Measurements from ENCODE around the gene ZFP14.

The ZFP14 gene

DNA sequence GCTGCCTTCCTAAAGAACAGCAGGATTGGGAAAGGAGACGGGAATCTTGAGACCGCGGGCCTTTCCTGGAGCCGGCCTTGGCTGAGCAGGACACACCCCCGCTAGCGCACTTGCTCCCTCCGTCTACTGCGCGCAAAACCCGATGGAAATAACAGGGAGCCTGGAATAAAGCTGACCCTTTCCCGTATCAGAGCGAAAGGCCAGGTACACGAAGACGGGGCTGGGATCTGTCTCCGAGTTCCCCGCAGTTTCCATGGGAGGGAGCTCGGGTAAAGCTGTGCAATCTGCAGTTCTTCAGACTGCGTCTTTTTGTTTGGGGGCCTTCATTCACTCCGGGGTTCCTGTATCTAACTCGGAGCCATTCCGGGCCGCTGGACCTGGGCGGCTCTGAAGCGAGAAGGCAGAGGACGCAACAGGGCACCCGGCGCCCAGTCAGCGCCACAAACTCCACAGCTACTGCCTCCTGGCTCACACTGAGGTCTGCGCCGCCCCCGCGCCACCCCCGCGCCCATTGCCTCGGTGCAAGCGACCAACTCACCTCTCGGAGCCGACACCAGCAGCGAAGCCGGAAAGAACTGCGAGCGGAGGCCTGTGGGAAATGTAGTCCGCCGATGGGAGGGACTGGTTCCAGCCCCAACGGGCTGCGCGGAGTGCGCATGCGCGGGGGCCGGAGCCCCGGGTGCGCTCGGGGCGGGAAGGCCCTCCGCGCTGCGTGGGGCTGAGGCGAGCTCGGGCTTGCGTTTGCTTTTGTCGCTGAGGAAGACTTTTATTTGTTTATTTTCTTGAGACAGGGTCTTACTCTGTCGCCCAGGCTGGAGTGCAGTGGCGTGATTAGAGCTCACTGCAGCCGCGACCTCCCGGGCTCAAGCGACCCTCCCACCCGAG, at the start of gene ZFP14:
TSS of gene ZFP14 (minus strand) at position 577 of the 885 bp plus-strand sequence. CDS start 11,309 bp downstream, outside the sequence.
- DNase-seq = peak; percentile 68

DNA sequence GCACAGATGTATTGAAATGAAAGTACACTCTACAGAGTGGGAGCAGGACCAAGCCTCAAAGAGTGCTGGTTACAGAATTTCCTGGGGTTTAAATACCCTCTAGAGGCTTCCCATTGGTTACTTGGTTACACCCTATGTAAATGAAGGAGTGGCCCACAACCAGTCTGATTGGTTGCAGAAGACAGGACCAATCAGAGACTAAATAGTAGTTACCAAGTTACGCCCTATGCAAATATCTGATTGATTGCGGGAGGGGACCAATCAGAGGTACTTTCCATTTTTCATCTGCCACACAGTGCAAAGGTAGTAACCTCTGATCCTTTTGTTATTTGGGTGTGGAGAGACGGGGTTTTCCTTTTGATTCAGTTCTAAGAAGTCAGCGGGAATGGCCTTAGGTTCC, 44.9 kb upstream of the ZFP14 start:
- no peak for DNase-seq

DNA sequence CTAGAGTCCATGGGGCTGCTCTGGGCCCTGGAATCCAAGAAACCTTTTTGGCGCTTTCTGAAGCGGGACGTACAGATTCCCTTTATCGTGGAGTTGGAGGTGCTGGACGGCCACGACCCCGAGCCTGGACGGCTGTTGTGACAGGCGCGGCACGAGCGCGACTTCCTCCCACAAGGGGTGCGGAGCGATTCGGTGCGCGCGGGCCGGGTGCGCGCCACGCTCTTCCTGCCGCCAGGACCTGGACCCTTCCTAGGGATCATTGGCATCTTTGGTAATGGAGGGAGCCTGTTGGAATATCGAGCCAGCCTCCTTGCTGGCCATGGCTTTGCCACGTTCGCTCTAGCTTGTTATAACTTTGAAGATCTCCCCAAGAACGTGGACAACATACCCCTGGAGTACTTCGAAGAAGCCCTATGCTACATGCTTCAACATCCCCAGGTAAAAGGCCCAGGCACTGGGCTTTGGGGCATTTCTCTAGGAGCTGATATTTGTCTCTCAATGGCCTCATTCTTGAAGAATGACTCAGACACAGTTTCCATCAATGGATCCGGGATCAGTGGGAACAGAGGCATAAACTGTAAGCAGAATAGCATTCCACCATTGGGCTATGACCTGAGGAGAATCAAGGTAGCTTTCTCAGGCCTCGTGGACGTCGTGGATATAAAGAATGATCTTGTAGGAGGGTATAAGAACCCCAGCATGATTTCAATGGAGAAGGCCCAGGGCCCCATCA, 42.9 kb upstream of the ZFP14 start:
- DNase-seq = no peak

DNA sequence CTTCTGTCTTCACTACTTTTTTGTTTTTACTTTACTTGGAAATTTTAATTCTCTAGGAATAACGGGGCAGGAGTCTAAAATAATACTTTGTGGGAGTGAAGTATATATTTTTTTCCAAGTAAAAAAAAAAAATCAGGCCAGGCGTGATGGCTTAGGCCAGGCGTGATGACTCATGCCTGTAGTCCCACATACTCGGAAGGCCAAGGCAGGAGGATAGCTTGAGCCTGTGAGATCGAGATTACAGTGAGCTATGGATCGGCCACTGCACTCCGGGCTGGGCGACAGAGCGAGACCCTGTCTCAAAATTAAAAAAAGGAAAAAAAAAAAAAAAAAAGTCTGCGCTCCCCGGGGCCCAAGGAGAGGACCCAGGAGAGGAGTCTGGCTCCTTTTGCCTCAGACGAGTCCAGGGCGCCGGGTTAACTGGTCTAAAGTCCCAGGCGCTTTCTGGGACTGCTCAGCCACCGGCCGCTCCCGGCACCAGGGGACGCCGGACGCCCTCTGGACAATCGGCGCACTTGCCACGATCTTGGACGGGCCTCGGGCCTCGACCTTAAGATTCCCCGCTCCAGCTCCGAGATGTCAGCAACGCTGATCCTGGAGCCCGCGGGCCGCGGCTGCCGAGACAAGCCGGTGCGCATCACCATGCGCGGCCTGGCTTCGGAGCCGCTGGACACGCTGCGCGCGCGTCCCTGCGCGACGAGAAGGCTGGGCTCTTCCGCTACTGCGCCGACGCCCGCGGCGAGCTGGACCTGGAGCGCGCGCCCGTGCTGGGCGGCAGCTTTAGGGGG, 42.2 kb upstream of the ZFP14 start:
- DNase-seq = no peak

DNA sequence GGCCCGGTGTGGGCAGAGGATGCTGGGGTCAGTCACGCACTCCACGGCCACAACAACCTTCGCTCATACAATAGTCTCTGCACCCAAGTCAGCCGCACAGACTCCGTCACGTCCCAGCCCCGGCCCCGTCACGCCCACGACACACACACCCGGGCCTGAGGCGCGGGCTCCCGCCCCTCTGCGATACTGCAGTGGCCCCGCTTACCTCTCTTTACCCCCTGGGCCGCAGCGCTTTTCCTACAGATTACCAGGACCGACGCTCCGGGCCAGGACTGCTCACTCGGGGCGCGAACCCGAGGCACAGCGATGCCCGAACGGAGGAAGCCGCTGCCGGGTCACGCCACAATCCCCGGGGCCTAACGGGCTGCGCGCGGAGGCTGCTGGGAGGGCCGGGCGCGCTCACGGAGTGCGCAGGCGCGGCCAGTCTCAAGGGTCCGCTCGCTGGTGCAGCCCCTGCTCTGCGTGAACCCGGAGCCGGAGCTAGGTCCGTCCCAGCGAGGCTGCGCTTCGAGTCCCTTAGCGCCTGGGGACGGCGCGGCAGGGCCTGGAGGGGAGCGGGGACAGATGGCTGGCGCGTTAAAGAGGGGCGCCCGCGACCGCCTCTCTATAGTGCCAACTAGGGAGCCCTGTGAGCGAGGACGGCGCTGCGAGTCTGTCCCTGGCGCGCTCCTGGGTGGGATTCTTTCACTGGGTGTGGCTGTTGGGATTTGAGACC, 39.4 kb upstream of the ZFP14 start, which contains the start of gene ZFP82:
TSS of gene ZFP82 (minus strand) at position 358 of the 715 bp plus-strand sequence. CDS start 8,855 bp downstream, outside the sequence.
- peak; percentile 57 for DNase-seq

DNA sequence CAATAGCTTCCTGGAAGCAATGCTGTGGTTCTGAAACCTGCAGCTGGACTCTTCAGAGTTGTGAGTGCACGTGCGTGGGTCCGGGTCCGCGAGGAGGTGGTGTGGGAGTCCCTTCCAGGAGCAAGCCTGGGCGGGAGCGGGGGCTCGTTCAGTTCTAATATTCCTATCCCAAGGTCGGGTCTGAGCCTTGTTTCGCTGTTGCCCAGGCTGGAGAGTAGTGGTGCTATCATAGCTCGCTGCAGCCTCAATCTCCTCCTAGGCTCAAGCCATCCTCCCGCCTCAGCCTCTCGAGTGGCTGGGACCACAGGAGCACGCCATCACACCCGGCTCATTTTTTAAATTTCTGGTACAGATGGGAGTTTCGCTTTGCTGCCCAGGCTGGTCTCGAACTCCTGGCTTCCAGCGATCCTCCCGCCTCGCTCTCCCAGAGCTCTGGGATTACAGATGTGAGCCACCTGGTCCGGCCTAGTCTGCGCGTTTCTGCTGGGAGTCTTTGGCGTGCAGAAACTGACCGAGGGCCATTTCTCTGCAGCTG, 38.8 kb upstream of the ZFP14 start:
- no peak for DNase-seq

DNA sequence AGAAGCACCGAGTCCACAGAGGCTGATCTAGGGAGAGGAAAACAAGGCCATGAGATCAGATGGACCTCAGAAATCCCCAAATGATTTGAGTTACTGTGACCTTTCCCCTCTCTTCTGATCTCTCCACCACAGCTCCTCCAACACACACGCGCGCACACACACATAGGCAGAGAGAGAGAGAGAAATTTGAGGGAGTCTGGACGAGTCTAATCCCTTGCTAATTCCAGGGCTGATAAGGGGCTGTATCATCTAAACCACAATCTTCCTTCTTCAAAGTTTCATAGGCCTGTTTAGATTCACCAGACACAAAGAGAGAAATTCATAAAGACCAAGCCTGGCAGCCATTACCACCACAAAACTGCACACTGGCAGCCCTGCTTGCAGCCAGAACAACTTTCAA, 30.8 kb upstream of the ZFP14 start:
- no peak for DNase-seq

DNA sequence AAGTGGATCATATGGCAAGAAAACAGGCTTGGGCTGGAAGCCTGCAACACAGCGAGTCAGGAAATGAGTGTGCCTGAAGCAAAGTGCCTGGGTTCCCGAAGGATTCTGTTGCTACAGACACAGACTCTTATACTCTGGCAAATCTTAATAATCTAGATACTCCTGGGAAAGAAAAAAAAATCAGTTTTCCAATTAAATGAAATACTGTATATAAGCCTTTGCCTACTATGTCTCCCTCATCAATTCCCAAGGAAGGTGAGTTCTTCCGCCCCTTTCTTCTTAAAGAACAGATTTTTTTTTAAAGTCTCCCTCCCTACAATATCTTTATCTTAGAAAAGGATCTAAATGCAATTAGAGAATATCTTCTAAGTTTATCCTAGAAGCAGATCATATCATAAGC, 29.1 kb upstream of the ZFP14 start:
- no peak for DNase-seq

DNA sequence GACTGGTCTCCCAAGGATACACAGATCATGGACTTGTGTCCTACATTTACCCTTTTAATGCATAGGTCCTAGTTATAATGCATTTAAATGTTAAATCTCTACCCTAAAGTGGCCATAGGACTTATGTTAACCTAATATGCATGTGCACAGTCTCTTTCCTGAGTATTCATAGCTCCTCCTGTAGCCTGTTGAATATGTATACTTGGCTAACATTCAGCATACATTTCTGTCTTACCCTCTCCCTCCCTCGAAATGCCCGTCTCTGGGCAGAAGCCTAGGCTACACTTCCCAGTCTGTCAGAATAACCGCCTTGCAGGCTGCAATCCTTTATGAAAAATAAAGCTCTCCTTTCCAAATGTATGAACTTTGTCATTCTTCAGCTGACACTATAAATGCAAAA, 25.5 kb upstream of the ZFP14 start:
- DNase-seq = no peak

DNA sequence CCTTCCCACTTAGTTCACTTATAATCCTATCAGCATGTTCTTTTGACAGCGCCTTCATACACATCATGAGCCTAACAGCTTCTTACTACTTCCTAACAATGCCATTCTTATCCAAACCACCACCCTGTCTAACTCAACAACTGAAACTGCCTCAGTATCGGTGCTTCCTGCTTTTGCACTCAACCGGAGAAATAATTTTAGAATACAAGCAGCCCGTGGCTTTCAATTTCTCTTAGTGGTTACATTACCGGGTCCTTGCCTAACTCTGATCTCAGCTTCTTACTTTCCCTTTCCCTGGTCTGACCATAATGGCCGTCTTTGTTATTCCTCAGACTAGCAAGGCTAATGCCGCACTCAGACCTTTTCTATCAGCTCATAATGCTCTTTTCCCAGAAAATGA, 22.5 kb upstream of the ZFP14 start:
- DNase-seq = no peak

DNA sequence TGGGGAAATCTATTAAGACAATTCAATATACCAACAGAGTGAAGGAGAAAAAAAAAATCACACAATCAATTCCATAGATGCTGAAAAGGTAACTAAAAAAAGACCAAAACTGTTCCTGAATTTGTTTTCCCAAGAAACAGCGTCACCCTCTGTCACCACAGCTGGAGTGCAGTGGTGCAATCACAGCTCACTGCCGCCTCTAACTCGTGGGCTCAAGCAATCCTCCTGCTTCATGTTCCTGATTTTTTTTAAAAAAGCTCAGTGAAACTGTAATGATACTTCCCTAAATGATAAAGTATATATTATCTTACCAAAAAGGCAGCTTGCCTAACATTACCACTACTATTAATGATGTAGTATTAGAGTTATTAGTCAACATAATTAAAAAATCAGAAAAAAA, 19.6 kb upstream of the ZFP14 start:
- no peak for DNase-seq

DNA sequence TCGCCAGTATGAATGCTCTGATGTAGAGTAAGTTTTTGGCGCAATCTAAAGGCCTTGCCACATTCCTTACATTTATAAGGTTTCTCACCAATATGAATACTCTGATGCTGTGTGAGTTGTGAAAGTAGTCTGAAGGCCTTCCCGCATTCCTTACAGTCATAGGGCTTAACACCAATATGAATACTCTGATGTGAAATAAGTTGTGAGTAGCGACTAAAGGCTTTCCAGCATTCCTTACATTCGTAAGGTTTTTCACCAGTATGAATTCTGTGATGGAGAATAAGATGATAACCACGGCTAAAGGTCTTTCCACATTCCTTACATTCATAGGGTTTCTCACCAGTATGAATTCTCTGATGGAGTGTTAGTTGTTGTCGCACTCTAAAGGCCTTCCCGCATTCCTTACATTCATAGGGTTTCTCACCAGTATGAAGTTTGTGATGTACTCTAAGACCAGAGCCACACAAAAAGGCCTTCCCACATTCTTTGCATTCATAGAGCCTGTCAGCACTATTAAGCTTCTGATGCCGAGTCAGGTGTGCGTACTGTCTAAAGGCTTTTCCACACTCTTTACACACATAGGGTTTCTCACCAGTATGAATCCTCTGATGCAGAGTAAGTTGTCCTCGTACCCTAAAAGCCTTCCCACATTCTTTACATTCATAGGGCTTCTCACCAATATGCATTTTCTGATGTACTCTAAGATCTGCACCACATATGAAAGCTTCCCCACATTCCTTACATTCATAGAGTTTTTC, 14.1 kb upstream of the ZFP14 start:
- DNase-seq = no peak

DNA sequence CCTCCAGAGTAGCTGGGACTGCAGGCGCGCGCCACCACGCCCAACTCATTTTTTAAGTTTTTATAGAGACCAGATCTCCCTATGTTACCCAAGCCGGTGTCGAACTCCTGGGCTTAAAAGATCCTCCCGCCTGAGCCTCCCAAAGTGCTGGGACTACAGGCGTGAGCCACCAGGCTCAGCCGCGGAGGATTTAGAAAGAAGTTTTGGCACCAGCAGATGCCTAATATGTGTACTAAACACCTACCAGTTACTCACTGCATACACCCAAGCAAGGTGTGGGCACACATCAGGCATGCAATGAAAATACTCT, 464 bp upstream of the ZFP14 start:
- DNase-seq = no peak

DNA sequence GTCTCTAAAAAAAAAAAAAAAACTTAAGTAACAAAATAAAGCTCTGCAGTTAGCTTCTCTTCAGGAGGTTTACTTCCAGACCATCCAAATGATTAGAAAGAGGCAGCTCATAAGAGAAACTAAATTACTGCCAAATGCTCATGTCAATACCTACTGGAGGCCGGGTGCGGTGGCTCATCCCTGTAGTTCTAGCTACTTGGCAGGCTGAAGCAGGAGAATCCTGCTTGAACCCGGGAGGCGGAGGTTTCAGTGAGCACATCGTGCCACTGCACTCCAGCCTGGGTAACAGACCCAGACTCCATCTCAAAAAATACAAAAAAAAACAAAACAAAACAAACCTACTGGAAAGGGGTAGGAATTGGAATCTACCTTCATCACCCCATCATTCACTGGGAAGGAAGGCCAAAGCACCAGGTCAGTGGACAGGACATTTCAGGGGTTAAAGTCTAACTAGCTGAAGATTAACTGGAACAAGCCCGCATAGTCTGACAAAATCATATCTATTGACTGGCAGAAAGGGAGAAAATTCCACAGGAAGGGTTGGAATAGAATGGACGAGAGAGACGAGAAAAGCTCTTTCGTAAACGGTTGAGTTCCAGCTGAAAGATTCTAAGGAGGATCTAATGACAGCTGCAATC, 1.3 kb downstream of the ZFP14 start:
- DNase-seq = no peak

DNA sequence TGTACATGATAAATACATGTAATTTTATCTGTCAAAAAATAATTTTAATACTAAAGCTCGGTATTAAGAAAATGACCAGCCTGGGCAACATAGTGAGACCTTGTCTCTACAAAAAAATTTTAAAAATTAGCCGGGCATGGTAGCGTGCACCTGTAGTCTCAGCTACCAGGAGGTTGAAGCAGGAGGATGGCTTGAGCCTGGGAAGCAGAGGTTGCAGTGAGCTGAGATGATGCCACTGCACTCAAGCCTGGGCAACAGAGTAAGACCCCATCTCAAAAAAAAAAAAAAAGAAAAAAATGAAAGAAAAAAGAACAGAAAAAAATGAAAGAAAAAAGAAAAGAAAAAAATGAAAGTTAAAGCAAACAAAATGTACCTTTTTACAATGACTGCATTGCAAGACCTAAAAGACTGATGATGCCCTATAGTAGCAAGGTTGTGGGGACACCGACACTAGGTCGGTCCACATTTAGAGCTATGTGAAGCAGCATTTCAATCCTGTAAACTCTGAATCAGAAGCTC, 5.3 kb downstream of the ZFP14 start:
- no peak for DNase-seq

DNA sequence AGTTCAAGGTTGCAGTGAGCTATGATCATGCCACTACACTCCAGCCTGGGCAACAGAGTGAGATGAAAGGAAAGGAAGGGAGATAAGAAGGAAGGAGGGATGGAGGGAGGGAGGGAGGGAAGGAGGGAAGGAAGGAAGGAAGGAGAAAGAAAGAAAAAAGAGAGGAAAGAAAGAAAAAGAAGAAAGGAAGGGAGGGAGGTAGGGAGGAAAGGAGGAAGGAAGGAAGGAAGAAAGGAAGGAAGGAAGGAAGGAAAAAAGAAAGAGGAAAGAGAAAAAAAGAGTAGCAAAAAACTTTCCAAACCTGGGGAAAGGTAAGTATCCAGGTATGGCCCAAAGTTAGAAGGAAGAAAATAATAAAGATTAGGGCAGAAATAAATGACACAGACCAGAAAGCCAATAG, 7.1 kb downstream of the ZFP14 start:
- DNase-seq = no peak

DNA sequence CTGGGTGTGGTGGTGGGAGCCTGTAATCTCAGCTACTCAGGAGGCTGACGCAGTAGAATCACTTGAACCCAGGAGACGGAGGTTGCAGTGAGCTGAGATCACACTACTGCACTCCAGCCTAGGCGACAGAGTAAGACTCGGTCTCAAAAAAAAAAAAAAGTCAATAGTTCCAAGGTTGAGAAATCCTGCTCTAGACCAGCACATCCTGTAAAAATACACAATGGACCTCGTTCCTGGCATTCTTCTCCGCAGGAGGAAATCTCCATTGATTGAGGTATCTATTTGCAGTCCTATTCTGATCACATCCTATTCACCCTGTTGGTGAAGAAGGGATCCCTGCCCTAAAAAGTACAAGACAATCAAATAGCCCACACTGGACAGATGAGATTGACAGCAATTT, 15.2 kb downstream of the ZFP14 start:
- DNase-seq = no peak

DNA sequence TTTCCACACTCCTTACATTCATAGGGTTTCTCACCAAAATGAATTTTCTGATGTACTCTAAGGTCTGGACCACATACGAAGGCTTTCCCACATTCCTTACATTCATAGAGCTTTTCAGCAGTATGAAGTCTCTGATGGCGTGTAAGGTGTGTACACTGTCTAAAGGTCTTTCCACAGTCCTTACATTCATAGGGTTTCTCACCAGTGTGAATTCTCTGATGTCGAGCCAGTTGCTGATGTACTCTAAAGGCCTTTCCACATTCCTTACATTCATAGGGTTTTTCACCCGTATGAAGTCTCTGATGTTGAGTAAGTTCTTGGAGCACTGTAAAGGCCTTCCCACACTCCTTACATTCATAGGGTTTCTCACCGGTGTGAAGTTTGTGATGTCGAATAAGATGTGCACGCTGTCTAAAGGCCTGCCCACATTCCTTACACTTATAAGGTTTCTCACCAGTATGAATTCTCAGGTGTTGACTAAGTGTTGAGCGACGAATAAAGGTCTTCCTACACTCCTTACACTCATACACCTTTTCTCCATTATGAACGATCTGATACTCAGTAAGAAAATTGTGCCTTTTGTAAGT, 38.1 kb downstream of the ZFP14 start:
- DNase-seq = no peak

DNA sequence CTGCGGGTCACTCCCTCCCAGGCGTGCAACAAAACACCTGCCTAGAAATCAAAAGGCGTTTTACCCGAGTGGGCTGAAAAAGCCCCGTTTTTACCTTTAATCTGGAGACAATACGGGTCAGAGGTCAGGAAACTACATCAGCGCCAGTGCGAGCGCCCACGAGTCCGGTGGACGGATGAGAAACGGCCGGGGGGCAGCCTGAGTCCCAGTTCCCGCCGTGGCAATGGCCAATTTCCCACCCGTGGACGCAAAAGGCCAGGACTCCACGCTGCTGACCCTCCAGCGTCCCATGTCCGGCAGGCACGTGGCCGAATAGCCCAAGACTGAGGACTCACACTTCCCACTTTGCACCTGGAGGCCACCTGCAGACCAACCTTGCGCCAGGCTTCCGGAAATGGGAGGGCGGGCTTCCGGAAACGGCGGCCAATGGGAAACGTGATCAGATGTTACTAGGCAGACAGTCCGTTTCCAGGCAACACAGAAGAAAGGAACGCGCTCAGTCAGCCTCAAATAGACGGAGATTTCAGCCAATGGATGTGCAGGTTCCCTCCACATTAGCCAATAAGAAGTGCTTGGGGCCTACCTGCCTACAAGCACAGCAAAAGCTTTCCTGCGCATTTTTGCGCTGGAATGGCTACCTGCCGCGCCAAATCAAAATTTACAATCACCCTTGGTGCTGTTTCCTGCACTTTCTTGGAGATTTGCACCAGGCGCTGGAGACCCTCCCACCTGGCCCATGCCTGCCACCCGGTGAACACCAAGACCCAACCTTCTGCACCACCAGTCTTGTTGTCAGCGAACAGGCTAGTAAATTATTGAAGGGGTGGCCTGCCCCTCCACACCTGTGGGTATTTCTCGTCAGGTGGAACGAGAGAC, 47.4 kb downstream of the ZFP14 start:
- peak; percentile 93 for DNase-seq

DNA sequence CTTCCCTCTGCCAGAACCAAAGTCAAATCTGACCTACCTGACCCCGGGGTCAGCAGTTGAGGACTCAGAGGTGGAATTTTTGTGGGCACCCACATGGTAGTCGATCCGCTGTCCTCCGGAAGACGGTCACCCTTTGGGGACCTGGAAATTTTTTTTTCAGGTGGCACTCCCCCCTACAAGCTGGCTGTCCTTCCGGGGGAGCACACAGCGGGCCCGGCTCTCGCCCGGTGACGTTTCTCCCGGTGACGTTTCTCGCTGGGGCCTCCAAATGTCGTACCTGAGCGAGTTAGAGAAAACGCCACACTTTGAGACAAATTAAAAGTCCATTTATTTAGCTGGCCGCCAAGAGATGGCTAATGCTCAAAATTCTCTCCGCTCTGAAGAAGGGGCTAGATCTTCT, 48.8 kb downstream of the ZFP14 start:
- no peak for DNase-seq

All from GF-D8 (cell line).